Effector CD4-positive, alpha-beta T cell (primary cell): Measurements from ENCODE around the gene PHEX.

Source experiments
- DNase-seq: peaks from one replicate; pipeline ENCODE4 v3.0.0-alpha.2; 2020

Gene PHEX

DNA sequence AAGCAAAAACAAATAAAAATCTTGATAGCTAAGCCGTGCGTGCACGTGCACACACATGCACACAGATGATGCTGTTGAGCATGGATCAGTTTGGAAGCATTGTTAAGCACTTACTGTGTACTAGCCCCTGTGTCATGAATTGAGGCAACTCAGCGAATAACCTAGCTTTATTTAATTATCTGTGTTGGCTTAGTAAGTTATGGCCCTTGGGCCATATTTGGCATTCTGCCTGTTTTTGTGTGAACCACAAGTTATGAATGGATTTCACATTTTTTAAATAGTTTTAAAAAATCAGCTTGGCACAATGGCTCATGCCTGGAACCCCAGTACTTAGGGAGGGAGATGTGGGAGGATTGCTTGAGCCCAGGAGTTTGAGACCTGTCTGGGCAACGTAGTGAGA, 126.9 kb downstream of the PHEX start:
- no peak for DNase-seq

DNA sequence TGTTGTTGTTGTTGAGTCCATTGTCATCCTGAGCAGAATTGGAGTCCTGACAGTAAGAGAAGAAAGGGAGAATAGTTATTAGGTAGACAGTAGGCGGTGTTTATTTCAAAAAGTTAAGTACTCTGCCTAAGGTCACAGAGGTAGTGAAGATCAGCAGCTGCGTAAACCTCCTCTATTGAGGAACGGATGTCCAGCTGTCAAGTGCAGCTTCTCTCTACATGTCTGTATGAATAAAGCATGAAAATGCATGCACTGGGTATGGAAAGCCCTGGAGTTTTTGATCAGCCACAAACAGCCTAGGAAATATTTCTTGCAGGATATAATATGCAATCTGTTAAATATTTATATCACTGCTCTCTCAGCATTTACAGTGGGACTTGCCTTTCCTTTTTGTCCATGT, 131.2 kb downstream of the PHEX start:
- DNase-seq = no peak

DNA sequence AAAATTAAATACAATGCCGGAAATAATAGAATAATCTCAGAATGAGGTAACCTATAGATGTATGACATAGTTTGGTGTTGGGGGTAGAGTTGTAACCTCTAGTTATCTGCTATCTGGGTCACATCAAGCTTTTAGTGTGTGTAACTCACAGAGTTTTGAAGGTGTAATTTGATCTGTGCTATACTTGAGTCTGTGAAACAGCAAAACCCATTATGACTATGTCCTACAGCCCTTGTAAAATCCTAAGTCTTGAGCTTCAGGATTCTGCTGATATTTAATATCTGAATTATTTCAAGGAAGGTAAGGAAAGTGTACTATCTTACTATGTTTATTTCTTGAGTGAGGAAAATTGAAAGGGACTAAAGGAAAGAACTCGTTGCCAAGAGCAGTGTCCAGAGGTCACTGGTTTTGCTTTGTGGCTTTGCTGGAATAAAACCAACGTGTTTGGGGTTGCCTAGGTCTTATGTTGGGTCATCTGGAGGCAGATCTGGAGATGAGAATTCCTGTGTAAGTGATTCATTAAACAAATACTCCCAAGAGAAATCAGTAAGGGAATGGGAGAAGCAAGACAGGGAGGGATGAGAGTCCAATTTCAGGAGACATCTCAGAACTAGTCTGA, 132.8 kb downstream of the PHEX start:
- no peak for DNase-seq

DNA sequence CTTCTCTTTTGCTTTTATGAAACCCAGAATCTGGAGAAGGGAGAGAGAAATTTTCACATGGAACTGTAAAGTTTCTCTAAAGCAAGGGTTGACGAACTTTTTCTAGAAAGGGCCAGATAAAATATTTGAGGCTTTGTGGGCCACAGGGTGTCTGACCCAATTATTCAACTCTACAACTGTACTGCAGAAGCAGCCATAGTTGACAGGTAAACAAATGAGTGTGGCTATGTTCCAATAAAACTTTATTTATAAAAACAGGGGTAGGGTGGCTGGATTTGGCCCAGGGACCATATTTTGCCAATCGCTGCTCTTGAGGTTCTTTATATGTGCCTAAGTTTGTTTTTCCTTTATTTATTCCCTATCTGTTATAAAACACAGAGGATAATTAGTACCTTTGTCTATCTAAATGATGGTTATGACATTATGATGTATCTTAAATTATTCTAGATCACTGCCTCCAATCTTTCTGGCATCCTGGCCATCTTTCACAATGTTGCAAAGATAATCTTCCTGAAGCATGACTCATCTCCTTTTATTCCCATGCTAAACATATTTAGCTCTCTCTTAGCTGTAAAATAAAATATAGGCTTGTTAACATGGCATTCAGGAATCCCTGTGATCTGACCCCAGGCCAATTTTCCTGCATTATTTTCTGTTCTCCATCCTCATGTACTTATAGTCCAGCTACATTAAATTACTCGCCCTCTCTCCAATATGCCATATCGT, 133.8 kb downstream of the PHEX start:
- no peak for DNase-seq

DNA sequence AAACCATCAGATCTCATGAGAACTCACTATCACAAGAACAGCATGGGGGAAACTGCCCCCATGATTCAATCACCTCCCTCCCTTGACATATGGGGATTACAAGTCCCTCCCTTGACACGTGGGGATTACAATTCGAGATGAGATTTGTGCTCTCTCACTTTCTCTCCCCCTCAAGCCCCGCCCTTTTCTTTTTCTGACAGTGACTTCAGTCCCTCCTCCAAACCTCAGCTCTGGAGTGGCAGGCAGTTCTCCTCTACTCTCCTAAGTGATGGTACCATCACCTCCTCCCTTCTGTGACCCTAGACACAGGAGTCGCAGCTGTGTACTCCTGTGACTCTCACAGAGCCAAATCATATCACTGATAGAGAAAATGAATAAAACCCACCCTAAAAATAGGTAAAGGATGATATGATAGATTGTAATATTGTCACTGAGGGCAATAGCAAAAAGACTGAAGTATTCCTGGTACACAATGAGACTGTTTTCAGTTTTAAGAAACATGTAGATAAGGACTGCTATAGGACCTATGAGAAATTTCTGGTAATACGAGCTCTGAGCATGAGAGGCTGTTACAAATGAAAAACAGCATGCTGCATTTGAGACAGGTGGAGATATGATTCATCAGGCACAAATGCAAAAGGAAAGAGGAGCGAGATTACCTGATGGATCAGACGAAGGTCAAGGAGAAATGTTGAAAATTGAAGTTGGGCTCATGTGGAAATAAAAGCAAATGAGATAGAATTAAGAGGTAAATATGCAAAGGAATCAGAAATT, 139.3 kb downstream of the PHEX start:
- DNase-seq = no peak

DNA sequence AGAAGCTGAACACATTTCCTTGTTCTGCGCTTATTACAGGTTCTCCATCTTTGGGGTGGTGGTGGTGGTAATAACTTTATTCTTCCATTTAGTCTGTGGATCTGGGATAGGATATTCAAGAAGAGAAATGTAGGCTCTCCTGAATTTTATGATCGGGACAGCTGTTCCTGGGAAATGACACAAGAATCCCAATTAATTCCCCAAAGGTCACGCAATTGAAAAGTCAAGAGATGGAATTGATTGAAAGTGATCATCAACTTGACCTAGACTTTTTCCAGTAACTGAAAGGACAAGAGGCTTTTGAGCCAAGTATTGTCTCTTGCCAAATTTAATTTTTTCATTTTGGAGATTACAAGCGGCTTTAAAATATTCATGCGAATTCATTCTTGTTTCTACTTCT, 141.8 kb downstream of the PHEX start:
- no peak for DNase-seq

DNA sequence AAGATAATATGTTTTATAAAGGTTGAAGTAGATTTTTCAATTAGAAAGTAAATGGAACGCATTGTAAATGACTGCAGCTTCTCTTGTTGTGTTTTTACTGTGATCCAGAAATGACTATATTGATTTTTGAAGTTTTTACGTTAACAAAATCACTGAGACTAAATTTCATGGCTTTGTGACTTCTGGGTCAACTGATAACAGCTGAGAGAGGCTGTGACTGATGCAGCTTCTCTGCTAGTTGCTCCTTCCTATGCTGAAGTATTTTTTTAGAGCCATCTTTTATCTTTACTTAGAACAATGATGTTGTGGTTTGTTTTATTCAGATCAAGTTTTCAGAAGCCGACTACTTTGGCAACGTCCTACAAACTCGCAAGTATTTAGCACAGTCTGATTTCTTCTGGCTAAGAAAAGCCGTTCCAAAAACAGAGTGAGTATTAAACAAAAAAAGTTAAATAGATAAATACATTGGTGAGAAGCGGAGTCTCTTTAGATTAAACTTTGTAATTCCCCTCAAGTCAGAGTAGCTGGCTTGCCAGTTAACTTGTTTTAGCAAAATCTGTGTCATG, 145.9 kb downstream of the PHEX start:
- DNase-seq = no peak

DNA sequence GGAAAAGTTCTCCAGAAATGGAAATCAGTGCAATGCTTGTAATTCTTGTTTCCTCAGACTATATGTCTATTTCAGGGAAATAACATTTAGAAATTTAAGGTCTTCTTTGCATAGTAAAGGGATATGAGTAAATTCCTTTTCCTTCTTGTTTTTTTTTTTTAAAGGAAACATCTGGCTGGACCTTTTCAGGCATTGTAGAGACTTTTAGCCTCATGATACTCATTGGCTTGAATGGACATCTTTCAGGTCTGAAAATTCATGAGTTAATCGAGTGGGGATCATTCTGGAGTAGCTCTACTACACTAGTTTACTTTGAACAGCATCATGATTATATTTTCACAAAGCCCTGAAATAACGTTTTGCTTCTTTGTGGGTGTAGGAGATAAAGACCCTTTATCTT, 152.0 kb downstream of the PHEX start:
- DNase-seq = no peak

DNA sequence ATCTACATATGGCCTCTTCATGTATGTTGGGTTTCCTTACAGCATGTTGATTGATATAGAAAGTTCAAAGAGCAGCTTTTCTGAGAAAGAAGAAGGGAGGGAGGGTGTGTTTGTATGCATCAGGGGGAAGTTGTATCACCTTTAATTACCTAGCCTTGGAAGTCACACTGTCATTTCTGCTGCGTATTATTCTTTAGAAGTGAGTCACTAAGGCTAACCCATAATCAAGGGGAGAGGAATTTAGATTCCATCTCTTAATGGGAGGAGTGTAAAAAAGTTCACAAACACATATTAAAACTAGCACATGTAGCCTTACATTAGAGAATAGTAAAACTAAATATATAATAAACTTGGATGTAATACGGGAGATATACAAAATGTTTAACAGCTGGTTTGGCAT, 154.0 kb downstream of the PHEX start:
- DNase-seq = no peak

DNA sequence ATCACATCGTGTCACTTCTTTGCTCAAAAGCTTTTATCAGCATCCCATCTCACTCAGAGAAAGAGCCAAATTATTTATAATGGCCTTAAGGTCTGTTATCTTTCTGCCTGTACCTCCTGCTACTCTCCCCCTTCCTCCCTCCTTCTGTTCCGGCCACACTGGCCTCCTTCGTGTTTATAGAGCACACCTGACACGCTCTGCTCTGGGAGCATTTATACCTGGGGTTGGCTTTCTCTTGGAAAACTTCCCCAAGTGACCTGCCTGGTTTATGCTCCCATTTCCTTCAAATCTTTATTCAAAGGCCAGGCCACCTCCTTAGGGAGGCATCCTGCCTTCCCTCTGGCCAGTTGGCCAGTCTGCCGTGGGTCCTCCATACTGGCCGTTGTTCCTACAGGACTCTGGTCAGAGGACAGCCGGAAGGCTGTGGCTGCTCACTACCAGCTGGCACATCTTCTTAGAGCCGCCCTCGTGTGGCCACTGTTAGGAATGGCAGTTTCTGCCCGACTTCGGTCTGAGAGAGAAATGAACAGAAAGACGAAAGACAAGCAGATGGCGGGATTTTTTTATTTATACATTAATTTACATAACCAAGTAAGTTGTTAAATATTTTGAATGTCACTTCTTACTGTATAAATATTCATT, 160.4 kb downstream of the PHEX start:
- peak; percentile 23 for DNase-seq

DNA sequence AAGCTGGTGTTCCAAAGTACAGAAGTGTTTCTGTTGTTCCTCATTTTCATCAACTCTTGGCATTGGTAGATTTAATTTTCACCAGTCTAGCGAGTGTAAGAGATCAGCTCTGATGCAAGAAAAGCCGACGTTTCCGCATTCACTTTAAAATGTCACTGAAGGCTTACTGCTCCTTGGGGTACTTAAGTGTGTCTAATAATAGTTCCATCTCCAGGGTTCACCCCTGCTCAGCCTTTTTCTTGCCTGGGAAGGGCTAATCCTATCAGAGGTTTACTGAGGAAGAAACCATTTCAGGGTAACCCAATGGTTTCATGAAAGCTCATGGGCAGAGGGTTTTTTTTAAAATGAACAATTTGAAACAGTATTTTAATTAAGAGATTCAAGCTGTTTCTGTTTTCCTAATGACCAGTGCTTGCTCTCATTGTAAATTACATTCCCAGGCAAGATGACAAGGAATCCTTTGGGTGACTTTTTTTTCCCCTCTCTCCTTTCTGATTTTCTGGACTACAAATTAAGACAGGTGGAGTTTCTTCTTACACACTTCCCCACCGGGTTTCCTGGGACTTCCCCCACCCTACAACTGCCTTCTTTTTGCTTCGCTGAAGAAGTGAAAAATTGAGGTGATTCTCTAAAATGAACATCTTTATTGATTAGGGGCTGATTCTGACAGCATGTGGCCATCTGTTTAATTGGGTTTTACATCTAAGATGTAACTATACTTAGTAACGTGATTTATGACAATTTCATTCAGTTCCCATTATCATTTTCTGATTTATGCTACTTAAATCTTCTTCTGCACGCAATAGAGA, 161.9 kb downstream of the PHEX start:
- DNase-seq = no peak

DNA sequence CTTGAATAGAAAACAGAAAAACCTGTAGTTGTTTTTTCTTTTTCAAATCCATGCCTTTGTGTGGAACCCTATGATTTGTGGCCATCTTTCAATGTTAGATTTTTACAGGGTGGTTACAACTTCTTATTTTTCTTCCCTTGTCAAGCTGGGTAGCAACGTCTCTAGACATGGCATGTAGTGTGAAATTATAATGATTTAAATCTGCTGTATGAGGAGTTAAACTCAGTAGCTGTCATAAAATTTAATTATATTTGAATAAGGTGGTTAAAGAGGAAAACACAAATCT, 162.5 kb downstream of the PHEX start:
- no peak for DNase-seq

DNA sequence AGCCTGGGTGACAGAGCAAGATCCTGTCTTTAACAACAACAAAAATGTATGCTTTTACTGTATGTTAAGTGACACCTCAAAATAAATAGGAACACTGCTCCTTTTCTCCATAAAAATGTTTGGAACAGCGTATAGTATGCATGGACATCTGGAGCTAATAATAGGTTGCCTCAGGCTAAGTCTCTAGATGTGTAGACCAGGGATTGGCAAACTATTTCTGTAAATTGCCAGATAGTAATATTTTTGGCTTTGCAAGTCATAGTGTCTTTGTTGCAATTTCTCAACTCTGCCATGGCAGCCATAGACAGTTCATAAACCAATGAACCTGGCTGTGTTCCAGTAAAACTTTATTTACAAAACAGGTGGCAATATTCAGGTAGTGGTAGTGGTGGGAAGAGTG, 164.0 kb downstream of the PHEX start:
- DNase-seq = no peak

DNA sequence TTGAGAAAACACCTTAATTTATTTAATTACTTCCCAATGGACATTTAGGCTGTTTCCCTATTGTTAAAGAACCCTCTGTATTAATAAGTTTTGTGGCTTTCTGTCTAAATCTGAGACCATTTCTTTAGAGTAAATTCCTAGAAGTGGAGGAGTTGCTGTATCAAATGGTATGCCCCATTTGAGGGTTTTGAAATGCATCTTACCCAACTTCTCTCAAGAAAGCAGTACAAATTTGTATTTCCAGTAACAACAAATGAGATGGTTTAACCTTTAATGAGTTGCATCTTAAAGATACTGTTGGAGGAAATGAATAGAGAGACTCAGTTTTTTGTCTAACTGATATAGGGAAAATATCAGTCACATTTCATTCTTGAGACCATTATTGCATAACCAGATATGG, 170.1 kb downstream of the PHEX start:
- DNase-seq = no peak

DNA sequence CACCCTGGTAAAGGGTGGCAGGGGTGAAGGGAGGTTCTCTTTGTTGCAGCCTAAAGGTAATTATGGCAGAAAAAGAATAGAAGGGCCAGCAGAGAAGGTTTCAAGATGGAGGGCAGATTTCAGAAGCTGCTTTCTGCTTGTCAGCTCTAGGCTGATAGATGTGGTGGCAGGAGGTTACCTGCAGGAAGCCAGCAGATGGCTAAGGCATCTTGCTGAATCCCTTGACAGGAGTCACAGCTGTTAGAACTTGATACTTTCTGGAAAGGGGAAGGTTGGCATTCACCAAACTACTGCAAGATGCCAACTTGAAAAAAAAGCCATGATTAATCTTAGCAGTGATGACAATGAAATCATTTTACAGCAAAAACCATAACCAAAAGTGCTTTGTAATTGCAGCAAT, 171.1 kb downstream of the PHEX start:
- DNase-seq = no peak

DNA sequence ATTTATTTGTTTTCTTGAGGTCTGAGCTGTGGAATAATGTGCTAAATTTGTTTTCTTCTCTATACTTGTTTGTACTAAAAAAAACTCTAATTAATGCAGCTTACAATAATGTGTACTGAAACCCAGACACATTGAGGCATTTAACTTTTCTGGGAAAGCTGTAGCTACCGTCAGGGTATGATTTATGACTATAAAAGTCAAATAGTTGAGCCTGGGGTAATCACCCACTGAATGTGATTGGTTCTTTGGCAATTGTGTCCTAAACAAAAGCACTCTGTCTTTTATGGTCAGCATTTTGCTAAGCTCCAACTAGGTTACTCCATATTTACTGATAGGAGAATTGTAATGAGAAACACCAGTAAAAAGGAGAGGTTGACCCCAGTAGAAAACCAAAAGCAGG, 174.7 kb downstream of the PHEX start:
- no peak for DNase-seq

DNA sequence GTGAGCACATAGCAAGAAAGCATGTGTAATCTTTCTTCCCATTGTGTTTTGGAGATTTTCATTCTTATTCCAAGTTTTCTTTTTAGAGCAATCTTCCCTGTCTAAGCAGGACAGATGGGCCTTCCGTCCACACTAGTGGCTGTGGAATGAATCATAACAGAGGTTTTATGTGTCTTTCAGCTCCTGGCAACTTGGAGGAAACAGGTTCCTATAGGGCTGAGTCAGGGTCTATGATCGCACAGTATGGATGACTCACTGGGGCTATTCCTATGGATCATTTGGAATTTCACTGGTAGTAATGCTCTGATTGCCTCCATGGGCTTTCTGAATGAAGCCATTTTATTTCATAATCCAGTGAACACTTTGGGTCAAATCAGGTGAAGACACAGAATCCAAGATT, 188.8 kb downstream of the PHEX start:
- DNase-seq = no peak

DNA sequence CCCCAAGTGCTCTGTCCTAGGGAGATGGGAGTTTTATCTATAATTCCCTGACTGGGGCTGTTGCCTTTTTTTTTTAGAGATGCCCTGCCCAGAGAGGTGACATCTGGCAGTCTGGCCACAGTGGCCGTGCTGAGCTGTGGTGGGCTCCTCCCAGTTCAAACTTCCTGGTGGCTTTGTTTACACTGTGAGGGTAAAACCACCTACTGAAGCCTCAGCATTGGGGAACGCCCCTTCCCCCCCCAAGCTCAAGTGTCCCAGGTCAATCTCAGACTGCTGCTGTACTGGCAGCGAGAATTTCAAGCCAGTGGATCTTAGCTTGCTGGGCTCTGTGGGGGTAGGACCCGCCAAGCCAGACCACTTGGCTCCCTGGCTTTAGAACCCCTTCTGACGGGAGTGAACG, 202.3 kb downstream of the PHEX start:
- DNase-seq = no peak

DNA sequence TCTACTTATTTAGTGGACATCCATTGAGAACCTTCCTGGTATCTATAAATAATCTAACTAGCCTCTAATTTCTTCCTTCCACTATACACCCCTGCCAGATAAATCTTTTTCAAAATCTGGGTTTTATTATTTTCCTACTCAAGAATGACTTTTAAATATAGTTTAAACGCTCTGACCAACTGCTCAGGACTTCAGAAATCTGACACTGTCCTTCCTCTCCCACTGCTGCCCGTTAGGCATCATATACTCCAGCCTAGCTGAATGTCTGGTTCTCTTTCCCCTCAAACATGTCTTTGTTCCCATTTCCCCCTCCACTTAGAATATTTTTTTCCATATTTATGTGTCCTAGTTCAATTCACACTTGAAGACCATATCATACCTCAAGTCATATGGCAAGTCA, 205.4 kb downstream of the PHEX start:
- DNase-seq = no peak

DNA sequence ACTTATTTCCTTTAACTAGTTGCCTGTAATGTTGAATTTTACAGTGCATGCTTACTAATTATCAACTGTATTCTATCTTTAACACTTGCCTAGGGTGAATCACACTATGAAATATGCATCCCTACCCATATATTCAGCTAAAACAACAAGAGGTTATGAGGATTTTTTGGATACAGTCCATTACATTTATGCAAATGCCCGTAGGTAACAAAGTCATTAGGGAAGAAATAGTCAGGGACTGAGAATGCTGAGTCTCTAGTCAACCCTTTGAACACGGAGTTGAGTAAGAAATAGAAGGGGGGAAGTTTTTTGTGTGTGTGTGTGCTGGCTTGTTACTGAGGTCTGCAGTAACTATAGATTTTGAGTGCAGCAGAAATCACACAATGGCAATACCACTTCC, 214.5 kb downstream of the PHEX start:
- DNase-seq = no peak

DNA sequence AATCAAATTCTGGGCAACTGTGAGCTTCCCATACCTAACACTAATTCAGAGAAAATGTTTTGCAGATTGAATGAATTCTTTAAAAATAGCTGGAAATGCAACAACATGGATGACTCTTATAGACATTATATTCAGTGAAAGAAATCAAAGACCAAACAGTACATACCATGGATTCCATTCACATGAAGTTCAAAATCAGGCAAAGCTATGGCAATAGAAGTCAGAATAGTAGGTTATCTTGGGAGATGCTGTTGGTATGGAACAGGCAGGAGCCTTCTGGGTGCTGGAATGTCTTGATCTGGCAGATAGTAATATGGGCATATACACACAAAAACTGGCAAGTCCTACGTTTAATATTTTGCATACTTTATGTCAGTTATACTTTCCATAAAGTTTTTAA, 215.0 kb downstream of the PHEX start:
- DNase-seq = no peak

DNA sequence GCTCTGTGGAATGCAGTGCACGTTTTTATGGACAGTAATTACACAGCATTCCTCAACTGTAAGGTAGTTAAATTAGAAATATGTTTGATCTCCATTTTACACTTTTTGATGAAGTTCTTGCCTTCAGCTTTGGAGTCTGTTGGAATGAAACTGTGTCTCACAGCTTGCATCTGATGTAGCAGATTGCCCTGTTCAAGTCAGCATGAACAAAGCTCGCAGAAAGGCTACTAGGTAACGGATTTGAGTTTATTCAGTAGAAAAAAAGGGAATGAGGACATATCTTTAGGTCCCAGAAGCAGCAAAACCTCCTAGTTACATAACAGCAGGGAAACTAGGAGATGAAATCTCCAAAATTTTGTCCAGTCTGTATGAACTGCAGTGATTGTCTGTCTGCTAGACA, 216.3 kb downstream of the PHEX start:
- DNase-seq = no peak

DNA sequence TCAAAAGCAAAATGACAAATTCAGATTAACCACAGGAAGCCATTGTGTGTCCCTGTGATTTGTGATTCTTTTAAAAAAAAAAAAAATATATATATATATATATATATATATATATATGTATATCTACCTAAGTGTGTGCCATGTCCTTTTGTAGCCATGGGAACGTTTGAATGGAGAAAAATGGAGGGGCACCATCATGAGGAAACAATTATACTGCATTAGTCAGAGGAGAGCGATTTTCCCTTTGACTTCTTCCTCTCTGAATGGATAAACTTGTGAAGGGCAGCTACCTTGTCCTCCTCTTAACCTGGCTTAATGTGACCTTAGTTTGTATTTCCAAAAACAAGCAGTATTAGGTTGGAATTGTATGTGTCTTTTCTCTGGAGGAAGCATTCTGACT, 217.2 kb downstream of the PHEX start:
- DNase-seq = no peak
